Mesodermal cell (in vitro differentiated cells): ENCODE results near the gene MYOF.

Source experiments
- H3K27ac ChIP-seq: 2 replicates; pipeline ENCODE4 v1.7.0; 2013; ENCODE audit warnings: mild to moderate bottlenecking, low read depth, low read length, moderate library complexity; ENCODE audit not compliant: severe bottlenecking
- H3K36me3 ChIP-seq: 2 replicates; pipeline ENCODE4 v1.7.1; 2013; ENCODE audit warnings: mild to moderate bottlenecking, low read length, moderate library complexity; ENCODE audit not compliant: control insufficient read depth, insufficient read depth
- H3K4me1 ChIP-seq: one replicate; pipeline ENCODE4 v1.7.1; 2013; ENCODE audit warnings: mild to moderate bottlenecking, low read length; ENCODE audit not compliant: insufficient read depth, control insufficient read depth, poor library complexity, severe bottlenecking
- H3K4me3 ChIP-seq: 2 replicates; pipeline ENCODE4 v1.7.0; 2013; ENCODE audit warnings: low read length, control low read depth, mild to moderate bottlenecking; ENCODE audit not compliant: insufficient read depth, poor library complexity, severe bottlenecking; ENCODE audit errors: extremely low read depth
- H3K9me3 ChIP-seq: 2 replicates; pipeline ENCODE4 v1.7.1; 2013; ENCODE audit warnings: mild to moderate bottlenecking, low read length, moderate library complexity; ENCODE audit not compliant: control insufficient read depth
- WGBS, 2 experiments: methylation state at CpG; one replicate each; pipeline ENCODE4 v1.1.5; 2013; ENCODE audit warnings: missing lambda C conversion rate in 2 of 2; ENCODE audit not compliant: insufficient coverage in 2 of 2; 5-methylcytosine and 5-hydroxymethylcytosine counted together

Gene MYOF

GRCh38 chr10:93274419-93274818 is 207.7 kb downstream of the MYOF start:
- no peak overlapping the region for H3K4me3 ChIP-seq
- H3K36me3 ChIP-seq: no peaks in the 10 kb centered on the region
- no peak overlapping the region for H3K27ac ChIP-seq
- H3K9me3 ChIP-seq: no peaks in the 10 kb centered on the region
- WGBS, 2 experiments: 33% methylated on average over 3 to 4 of the region's 4 CpGs
- no peaks in the 10 kb centered on the region for H3K4me1 ChIP-seq

DNA sequence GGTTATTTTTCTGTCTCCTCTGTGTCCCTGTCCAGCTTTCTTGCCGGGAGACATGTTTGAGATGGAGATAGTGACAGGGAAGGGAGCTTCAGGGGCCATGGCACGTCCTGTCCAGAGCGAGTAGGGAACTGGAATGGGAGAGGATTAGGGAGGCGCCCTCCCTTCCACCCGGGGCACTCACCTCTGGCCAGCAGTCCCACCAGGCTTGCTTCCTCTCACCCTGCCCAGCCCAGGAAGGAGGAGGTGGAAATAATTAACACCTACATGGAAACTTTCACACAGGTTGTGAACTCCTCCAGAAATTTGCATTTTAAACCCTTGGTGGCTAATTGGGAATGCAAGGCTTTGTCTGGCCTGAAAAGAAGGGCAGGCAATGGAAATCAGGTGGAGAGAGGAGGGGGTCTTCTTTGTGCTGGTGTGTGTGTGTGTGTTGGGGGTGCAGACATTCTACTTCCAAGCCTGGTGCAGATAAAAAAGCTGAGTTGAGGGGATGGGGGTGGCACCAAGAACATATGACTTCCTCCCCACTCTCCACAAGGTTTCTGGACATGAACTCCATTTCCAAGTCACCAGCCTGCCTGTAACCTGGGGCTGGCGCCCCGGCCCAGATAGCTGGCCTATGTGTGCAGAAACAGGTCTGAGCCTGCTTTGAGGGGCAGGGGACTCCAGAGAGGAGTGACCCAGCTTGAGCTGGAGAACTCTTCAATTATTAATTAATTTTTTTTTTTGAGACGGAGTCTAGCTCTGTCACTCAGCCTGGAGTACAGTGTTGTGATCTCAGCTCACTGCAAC is 209.1 kb downstream of the MYOF start:
- Histone ChIP-seq H3K4me1 (no peaks in the 10 kb centered on the region), H3K36me3 (no peaks in the 10 kb centered on the region), H3K9me3 (peaks cover 7% of the 10 kb centered on the region), H3K4me3 (no peak overlapping the region), H3K27ac (no peak overlapping the region)
- 20% methylated on average over 5 of the region's 8 CpGs; no CpG with 5 or more reads in 1 of the 2 experiments for WGBS, 2 experiments

DNA sequence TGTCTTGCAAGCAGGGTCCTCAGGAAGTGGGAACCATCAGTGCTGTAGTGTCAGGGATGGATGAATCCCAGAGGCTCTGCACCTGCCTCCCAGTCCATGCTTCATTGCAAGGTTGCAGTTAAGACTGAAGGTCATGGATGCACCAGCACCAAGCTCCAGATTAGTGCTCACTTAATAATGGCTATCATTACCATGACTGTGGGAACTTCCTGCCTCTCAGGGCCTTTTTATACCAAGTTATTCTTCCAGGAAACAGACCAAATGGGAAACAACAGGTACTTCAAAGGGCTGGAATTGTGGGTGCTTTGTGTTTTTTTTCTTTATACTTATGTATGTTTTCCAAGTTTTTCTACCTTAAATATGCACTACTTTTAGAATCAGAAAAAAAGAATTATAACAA is 210.8 kb downstream of the MYOF start:
- no peaks in the 10 kb centered on the region for H3K4me1 ChIP-seq
- H3K4me3 ChIP-seq: no peak overlapping the region
- H3K36me3 ChIP-seq: no peaks in the 10 kb centered on the region

DNA sequence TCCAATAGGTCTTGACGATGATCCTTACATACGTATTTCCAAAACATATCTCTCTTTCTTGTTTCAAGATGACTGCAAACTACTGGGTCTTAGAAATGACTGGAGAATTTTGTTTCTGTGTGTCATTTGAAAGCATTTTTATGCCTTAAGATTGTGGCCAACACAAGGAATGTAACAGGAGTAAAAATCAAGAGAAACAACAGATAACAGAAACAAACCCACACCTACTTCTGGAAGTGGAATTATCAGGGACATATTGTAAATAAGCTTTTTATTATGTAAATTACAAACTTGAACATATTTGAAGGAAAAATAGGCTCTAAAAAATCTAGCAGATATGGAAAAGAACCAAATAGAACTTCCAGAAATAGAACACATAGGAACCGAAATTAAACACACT is 212.9 kb downstream of the MYOF start:
- no peaks in the 10 kb centered on the region for H3K4me1 ChIP-seq
- no peaks in the 10 kb centered on the region for H3K36me3 ChIP-seq
- 100% methylated on average over 1 of the region's 3 CpGs for WGBS, 2 experiments
- H3K9me3 ChIP-seq: peaks cover 7% of the 10 kb centered on the region
- H3K4me3 ChIP-seq: no peak overlapping the region
- H3K27ac ChIP-seq: no peak overlapping the region

More for the DNA sequence above, 210.8 kb downstream of the MYOF start:
- Histone ChIP-seq H3K27ac (no peak overlapping the region), H3K9me3 (peaks cover 7% of the 10 kb centered on the region)

GRCh38 chr10:93268021-93268420 is 214.1 kb downstream of the MYOF start:
- 43 to 44% methylated on average over 2 to 3 of the region's 3 CpGs for WGBS, 2 experiments
- no peak overlapping the region for H3K27ac ChIP-seq
- no peak overlapping the region for H3K4me3 ChIP-seq
- H3K9me3 ChIP-seq: peaks cover 7% of the 10 kb centered on the region
- H3K36me3 ChIP-seq: no peaks in the 10 kb centered on the region
- H3K4me1 ChIP-seq: no peaks in the 10 kb centered on the region

DNA sequence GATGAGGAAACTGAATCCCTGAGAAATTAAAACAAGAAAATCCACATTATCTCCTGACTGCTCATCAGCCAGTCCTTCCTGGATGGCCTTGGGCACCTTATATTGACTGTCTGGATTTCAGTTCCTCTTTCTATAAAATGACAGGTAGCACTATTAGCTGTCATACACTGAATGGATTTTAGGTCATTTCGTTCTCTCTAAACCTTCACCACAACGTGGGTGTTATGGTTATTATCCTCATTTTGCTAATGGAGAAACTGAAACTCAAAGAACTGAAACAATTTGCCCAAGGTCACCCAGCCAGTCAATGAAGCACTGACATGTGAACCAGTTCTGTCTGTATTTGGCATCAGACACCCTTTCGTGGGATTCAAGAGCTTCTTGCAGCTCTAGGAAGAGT is 214.6 kb downstream of the MYOF start:
- peaks cover 7% of the 10 kb centered on the region for H3K9me3 ChIP-seq
- H3K36me3 ChIP-seq: no peaks in the 10 kb centered on the region
- no peaks in the 10 kb centered on the region for H3K4me1 ChIP-seq
- no peak overlapping the region for H3K27ac ChIP-seq
- 100% methylated on average over 1 of the region's 3 CpGs; no CpG with 5 or more reads in 1 of the 2 experiments for WGBS, 2 experiments
- no peak overlapping the region for H3K4me3 ChIP-seq

DNA sequence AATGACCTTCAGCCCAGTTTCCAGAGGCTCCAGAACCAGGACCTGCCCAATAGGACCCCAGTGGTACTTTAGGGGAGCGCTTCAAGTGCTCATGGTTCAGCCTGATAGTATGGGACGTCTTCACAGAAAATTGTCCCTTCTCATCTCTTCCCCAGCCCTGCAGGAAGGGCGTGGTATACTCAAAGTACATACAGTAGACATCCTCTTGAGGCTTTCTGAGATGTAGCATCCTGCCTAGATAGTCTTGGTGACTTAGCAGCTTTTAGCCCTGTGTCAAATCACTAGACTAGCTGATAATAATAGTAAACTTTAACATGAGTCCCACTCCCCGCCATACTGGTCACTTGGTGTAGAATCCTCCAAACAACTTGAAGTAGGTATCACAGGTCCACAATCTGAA is 215.3 kb downstream of the MYOF start:
- Histone ChIP-seq H3K9me3 (peaks cover 7% of the 10 kb centered on the region), H3K27ac (no peak overlapping the region), H3K4me1 (no peaks in the 10 kb centered on the region), H3K4me3 (no peak overlapping the region), H3K36me3 (no peaks in the 10 kb centered on the region)
- 93 to 97% methylated on average over 3 of the region's 4 CpGs for WGBS, 2 experiments

DNA sequence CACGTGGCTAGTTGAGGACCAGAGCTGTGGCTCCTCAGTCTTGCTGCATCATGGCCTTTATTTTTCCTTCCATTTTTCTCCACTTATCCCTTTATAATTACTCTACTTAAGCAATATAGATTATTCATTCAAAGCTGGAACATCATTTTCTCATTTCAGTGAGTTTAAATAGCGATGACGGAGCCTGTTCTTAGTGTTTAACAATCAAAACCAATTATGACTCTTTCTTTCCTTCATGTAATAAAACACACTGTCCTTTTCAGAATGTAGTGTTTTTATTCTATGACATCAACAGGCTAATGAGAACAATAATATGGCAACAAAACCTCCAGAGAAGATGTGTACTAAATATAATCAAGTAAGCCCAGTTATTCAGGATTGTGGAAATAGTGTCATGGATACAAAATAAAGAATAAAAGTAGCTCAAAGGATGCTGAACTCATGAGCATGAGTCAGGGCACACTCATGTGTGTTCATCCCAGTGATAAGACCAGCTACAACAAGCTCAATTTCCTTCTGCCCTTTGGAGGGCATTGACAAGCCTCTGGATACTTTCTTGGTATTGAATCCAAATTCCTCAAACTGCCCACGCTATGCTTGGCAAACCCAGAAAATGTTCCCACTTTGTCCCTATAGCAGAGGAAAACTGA is 220.0 kb downstream of the MYOF start:
- no peaks in the 10 kb centered on the region for H3K36me3 ChIP-seq
- no peaks in the 10 kb centered on the region for H3K9me3 ChIP-seq
- WGBS, 2 experiments: 87 to 94% methylated on average over 2 of the region's 4 CpGs
- no peaks in the 10 kb centered on the region for H3K4me1 ChIP-seq
- H3K27ac ChIP-seq: no peak overlapping the region
- H3K4me3 ChIP-seq: no peak overlapping the region

DNA sequence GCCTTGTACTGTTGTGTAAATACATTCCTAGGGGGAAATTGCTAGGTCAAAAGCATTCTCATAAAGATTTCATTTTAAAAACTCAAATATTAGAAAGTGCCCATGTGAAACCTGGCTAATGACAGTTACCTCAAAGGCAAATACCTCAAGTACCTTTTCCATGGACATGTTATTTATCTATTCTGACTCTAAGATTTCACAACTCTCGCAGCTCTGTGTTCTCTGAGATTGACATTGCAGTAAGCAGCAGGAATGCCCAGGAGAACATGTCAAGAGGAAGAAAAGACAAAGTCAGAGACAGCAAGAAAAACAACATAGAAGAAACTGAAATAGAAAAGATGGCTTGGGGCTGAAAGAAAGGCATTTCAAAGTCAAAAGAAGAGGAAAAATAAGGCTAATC is 221.0 kb downstream of the MYOF start:
- H3K36me3 ChIP-seq: no peaks in the 10 kb centered on the region
- 100% methylated on average over 1 of the region's 1 CpG; no CpG with 5 or more reads in 1 of the 2 experiments for WGBS, 2 experiments
- no peak overlapping the region for H3K4me3 ChIP-seq
- no peaks in the 10 kb centered on the region for H3K4me1 ChIP-seq
- H3K9me3 ChIP-seq: no peaks in the 10 kb centered on the region
- no peak overlapping the region for H3K27ac ChIP-seq

- Histone ChIP-seq H3K4me3 (no peak overlapping the region), H3K9me3 (no peaks in the 10 kb centered on the region), H3K36me3 (no peaks in the 10 kb centered on the region), H3K27ac (no peak overlapping the region), H3K4me1 (no peaks in the 10 kb centered on the region)
- WGBS, 2 experiments: 82 to 96% methylated on average over 3 to 4 of the region's 5 CpGs
Observed at GRCh38 chr10:93259126-93259525, 223.0 kb downstream of the MYOF start.
